Measurements from ENCODE around the gene HK2. TPM values are rescaled to one million over a fixed set of nuclear protein-coding genes. Genes with fewer than 3 reads are reported as not detected.

HK2 gene
- total and polyA plus RNA-seq, 12 donors, result 3.4 to 43.4 (median 13.1) TPM

DNA sequence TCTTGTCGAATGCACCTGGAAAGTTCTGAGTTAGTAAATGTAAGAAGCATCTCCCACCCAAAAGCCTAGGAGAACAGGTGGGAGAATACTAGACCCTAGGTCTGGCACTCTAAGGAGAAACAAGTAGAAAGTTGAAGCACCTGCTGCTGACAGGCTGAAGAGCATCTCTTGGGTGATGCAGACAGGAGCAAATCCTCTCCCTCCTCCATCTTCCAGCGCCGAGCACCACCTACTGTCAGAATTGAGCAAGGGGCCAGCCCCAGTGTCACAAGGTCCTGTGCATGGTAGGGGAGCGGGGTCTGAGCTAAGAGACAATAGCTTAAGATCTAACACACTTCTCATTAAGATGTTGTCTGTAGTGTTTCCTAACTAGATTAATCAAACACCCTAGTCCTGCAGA lies 52.9 kb downstream of the HK2 start:
- H3K9me3 ChIP-seq, result no peaks in the 10 kb centered on the region
- intact Hi-C loops (cut with DNase I), result no loop called here
- DNase-seq (no peak), ATAC-seq (no peak)
- H3K27me3 ChIP-seq, result no peaks in the 10 kb centered on the region
- no peak overlapping the region for H3K27ac ChIP-seq
- H3K4me1 ChIP-seq, result no peaks in the 10 kb centered on the region
- H3K4me3 ChIP-seq, result no peak overlapping the region
- 88 to 90% methylated on average over 4 of the region's 4 CpGs for WGBS, 2 donors
- TF ChIP-seq, protein P1, sequence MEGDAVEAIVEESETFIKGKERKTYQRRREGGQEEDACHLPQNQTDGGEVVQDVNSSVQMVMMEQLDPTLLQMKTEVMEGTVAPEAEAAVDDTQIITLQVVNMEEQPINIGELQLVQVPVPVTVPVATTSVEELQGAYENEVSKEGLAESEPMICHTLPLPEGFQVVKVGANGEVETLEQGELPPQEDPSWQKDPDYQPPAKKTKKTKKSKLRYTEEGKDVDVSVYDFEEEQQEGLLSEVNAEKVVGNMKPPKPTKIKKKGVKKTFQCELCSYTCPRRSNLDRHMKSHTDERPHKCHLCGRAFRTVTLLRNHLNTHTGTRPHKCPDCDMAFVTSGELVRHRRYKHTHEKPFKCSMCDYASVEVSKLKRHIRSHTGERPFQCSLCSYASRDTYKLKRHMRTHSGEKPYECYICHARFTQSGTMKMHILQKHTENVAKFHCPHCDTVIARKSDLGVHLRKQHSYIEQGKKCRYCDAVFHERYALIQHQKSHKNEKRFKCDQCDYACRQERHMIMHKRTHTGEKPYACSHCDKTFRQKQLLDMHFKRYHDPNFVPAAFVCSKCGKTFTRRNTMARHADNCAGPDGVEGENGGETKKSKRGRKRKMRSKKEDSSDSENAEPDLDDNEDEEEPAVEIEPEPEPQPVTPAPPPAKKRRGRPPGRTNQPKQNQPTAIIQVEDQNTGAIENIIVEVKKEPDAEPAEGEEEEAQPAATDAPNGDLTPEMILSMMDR (IDR thresholded peaks at IDR 0.05), result no peak
- peaks cover 0 to 96% (median 0%) of the 10 kb centered on the region in 9 donors for H3K36me3 ChIP-seq

DNA sequence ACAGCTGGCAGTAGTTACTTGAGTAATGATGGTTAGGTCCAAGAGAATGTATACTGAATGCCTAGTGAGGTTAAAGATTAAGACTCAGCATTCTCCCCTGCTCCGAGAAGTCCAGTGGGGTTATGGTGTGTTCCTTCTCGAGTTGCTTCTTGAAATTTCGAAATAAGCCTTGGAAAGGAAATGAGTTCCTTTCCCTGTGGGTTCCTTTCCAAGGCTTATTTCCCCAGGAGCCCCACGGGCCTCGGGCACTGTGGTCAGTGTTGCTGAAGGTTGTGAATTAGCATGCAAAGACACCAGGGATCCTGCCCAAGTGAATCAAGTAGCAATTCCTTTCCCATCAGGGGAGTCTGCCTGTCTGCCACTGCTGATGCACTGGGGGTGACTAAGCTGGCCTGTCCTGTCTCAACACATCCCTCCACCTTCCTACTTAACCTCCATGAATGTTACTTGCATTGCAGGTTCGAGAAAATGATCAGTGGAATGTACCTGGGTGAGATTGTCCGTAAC lies 53.6 kb downstream of the HK2 start:
- DNase-seq (no peak), ATAC-seq (peak in 2 of 8 donors; percentile 2 to 44)
- WGBS, 2 donors, result 52 to 68% methylated on average over 7 of the region's 7 CpGs
- Histone ChIP-seq H3K36me3 (peaks cover 0 to 89% (median 0%) of the 10 kb centered on the region in 9 donors), H3K27me3 (no peaks in the 10 kb centered on the region), H3K4me3 (no peak overlapping the region), H3K27ac (no peak overlapping the region), H3K9me3 (no peaks in the 10 kb centered on the region), H3K4me1 (no peaks in the 10 kb centered on the region)
- TF ChIP-seq, protein P1 (IDR thresholded peaks at IDR 0.05), result no peak
- intact Hi-C loops (cut with DNase I), result no loop called here

DNA sequence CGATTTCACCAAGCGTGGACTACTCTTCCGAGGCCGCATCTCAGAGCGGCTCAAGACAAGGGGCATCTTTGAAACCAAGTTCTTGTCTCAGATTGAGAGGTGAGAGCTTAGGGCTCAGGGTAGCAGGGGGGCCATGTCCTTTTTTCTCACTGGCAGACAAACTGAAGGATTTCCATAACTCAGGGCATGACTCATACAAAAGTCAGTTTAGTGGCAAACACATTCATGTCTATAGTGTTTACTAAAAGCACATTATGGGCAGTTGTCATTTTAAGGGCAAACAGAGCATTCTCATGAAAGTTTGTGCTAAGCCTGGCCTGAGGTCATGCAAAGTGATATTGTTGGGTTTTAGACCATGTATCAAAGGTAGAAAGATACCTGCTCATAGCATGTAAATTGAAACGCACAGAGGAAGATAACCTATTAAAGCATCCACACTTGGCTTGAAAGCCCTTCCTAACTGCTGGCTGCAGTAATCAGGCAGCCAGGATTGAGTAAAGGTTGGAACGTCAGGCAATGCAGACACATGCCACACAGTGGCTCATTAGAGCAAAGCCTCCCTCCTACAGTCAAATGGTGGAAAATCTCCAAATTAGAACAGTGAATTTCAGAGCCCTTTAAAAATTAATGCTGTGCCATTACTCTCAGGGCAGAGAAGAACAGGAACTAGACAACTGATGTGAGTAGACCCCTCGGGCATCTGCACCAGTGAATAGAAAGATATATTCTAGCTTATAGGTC lies 54.2 kb downstream of the HK2 start:
- ATAC-seq, result no peak
- H3K9me3 ChIP-seq, result no peaks in the 10 kb centered on the region
- H3K36me3 ChIP-seq, result peaks cover 0 to 82% (median 0%) of the 10 kb centered on the region in 9 donors
- 90 to 91% methylated on average over 8 of the region's 8 CpGs for WGBS, 2 donors
- no peaks in the 10 kb centered on the region for H3K27me3 ChIP-seq
- no peak overlapping the region for H3K4me3 ChIP-seq
- no peak for DNase-seq
- H3K4me1 ChIP-seq, result no peaks in the 10 kb centered on the region
- TF ChIP-seq, protein P1 (IDR thresholded peaks at IDR 0.05), result no peak
- intact Hi-C loops (cut with DNase I), result no loop called here
- no peak overlapping the region for H3K27ac ChIP-seq

DNA sequence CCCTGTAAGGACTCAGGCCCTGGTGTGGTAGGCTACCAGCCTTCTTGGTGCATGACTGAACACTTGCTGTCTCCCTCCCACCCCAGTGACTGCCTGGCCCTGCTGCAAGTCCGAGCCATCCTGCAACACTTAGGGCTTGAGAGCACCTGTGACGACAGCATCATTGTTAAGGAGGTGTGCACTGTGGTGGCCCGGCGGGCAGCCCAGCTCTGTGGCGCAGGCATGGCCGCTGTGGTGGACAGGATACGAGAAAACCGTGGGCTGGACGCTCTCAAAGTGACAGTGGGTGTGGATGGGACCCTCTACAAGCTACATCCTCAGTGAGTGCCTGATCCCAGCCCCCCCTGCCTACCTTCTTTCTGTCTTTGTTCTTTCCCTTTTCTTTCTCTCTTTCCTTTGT lies 55.2 kb downstream of the HK2 start:
- no peaks in the 10 kb centered on the region for H3K9me3 ChIP-seq
- intact Hi-C loops (cut with DNase I), result no loop called here
- H3K4me1 ChIP-seq, result peaks cover 0 to 9% (median 0%) of the 10 kb centered on the region in 9 donors
- no peak overlapping the region for H3K4me3 ChIP-seq
- H3K36me3 ChIP-seq, result peaks cover 0 to 74% (median 0%) of the 10 kb centered on the region in 9 donors
- TF ChIP-seq, protein P1 (IDR thresholded peaks at IDR 0.05), result no peak
- no peak overlapping the region for H3K27ac ChIP-seq
- 94 to 95% methylated on average over 9 of the region's 9 CpGs for WGBS, 2 donors
- H3K27me3 ChIP-seq, result no peaks in the 10 kb centered on the region
- no peak for DNase-seq
- ATAC-seq, result no peak

Data from heart right ventricle (tissue), 16 donors.